ENCODE results near the gene MAGEA4.

Gene MAGEA4

DNA sequence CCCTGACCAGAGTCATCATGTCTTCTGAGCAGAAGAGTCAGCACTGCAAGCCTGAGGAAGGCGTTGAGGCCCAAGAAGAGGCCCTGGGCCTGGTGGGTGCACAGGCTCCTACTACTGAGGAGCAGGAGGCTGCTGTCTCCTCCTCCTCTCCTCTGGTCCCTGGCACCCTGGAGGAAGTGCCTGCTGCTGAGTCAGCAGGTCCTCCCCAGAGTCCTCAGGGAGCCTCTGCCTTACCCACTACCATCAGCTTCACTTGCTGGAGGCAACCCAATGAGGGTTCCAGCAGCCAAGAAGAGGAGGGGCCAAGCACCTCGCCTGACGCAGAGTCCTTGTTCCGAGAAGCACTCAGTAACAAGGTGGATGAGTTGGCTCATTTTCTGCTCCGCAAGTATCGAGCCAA is 11.0 kb downstream of the MAGEA4 start:
- no peaks in the 10 kb centered on the region for H3K36me3 ChIP-seq (ENCODE audit: control insufficient read depth, insufficient read depth, low read length)
- H3K27ac ChIP-seq (ENCODE audit: low read depth, low read length), result no peak overlapping the region
- H3K9ac ChIP-seq (ENCODE audit: low read length), result no peak overlapping the region
- no peak overlapping the region for H3K4me3 ChIP-seq (ENCODE audit: low read depth, low read length)
- peaks cover 5% of the 10 kb centered on the region for H3K4me1 ChIP-seq (ENCODE audit: control insufficient read depth, insufficient read depth, low read length)
- H3K9me3 ChIP-seq (ENCODE audit: control insufficient read depth, insufficient read depth, low read depth, low read length), result peaks cover 49% of the 10 kb centered on the region; the same call in 1 of the 2 replicates
- 0 out of 2 replicates have a peak, but pooled peaks cover 2% of the 10 kb centered on the region for H3K27me3 ChIP-seq (ENCODE audit: control insufficient read depth, insufficient read depth, low read length)

DNA sequence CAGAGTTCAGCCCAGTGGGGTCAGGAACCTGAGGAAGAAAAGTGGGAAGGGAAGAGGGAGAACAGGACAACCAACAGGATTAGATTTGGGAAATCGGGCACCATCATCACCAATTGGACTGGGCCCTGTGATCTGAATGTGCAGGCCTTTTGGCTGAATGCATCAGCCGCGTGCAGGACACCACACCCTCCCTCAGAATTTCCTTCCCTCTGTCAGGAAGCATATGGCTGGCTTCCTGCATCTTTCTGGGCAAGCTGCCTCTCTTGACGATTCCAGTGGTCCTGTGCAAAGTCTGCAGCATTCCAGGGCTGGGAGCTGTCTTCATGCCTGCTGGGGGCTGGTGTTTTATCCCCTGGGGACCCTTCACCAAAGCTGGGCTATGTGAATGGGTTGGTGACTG is 16.4 kb downstream of the MAGEA4 start:
- Histone ChIP-seq H3K36me3 (ENCODE audit: control insufficient read depth, insufficient read depth, low read length) (no peaks in the 10 kb centered on the region), H3K9ac (ENCODE audit: low read length) (no peak overlapping the region), H3K9me3 (ENCODE audit: control insufficient read depth, insufficient read depth, low read depth, low read length) (peaks cover 25% of the 10 kb centered on the region; the same call in 1 of the 2 replicates), H3K27ac (ENCODE audit: low read depth, low read length) (no peak overlapping the region), H3K4me3 (ENCODE audit: low read depth, low read length) (no peak overlapping the region), H3K4me1 (ENCODE audit: control insufficient read depth, insufficient read depth, low read length) (peaks cover 5% of the 10 kb centered on the region), H3K27me3 (ENCODE audit: control insufficient read depth, insufficient read depth, low read length) (0 out of 2 replicates have a peak, but pooled peaks cover 2% of the 10 kb centered on the region)

DNA sequence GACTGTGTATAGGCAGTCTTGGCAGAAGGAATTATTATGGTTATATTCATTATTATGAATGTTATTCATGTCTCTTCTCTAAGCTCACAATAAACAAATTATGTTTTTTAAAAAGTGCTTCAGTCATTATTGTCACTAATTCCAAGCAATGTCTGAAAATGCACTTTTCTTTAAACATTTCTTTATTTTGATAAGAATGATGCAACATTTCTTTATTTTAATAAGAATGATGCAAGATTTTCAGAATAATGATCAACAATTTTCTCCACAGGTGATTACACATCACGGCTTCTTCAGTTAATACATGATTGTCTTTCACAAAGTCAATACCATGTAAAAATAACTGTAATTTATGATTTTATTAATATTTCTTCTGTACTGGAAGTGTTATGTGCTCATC is 22.7 kb downstream of the MAGEA4 start:
- Histone ChIP-seq H3K4me3 (ENCODE audit: low read depth, low read length) (no peak overlapping the region), H3K9ac (ENCODE audit: low read length) (no peak overlapping the region), H3K27me3 (ENCODE audit: control insufficient read depth, insufficient read depth, low read length) (no peaks in the 10 kb centered on the region), H3K4me1 (ENCODE audit: control insufficient read depth, insufficient read depth, low read length) (no peaks in the 10 kb centered on the region), H3K9me3 (ENCODE audit: control insufficient read depth, insufficient read depth, low read depth, low read length) (peaks cover 3% of the 10 kb centered on the region; the same call in 1 of the 2 replicates), H3K27ac (ENCODE audit: low read depth, low read length) (no peak overlapping the region), H3K36me3 (ENCODE audit: control insufficient read depth, insufficient read depth, low read length) (no peaks in the 10 kb centered on the region)

DNA sequence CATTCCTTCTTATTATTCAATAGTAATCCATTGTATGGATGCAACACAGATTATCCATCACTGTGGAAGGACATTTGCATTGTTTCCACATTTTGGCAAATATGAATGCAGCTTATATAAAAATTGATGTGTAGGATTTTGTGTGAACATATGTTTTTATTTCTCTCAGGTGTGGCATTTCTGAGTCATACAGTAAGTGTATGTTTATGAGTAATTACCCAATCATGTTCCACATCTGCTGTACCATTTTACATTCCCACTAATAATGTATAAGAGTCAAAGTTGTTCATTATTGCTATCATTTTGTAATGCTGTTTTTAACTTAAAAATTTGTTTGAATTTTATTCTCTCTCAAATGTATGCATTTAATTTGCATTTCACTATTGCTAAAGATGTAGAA is 25.5 kb downstream of the MAGEA4 start:
- H3K36me3 ChIP-seq (ENCODE audit: control insufficient read depth, insufficient read depth, low read length), result no peaks in the 10 kb centered on the region
- H3K9ac ChIP-seq (ENCODE audit: low read length), result no peak overlapping the region
- H3K27ac ChIP-seq (ENCODE audit: low read depth, low read length), result no peak overlapping the region
- no peaks in the 10 kb centered on the region for H3K4me1 ChIP-seq (ENCODE audit: control insufficient read depth, insufficient read depth, low read length)
- H3K4me3 ChIP-seq (ENCODE audit: low read depth, low read length), result no peak overlapping the region
- H3K9me3 ChIP-seq (ENCODE audit: control insufficient read depth, insufficient read depth, low read depth, low read length), result peaks cover 2% of the 10 kb centered on the region; the same call in 1 of the 2 replicates
- no peaks in the 10 kb centered on the region for H3K27me3 ChIP-seq (ENCODE audit: control insufficient read depth, insufficient read depth, low read length)

DNA sequence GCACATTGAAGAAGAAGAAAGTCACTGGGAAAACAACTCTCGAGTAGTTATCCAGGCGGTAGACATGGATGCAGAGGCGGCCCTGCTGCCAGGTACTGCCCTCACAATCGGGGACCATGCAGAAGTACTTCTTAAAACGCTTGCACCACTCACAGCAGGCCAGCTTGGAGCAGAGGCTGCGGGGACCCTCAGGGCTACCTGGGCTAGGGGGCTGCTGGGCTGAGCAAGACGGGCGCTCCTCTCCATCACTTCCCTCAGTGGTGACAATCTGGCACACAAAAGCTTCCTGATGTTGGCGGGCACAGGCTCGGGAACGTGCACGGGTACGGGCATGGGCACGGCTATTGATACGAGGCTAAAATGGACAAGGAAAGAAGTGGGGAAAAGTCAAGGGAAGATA is 42.0 kb downstream of the MAGEA4 start:
- no peak overlapping the region for H3K27ac ChIP-seq (ENCODE audit: low read depth, low read length)
- no peaks in the 10 kb centered on the region; the same call in 1 of the 2 replicates for H3K27me3 ChIP-seq (ENCODE audit: control insufficient read depth, insufficient read depth, low read length)
- H3K9me3 ChIP-seq (ENCODE audit: control insufficient read depth, insufficient read depth, low read depth, low read length), result peaks cover 20% of the 10 kb centered on the region; the same call in 1 of the 2 replicates
- H3K9ac ChIP-seq (ENCODE audit: low read length), result no peak overlapping the region
- no peaks in the 10 kb centered on the region for H3K4me1 ChIP-seq (ENCODE audit: control insufficient read depth, insufficient read depth, low read length)
- no peak overlapping the region for H3K4me3 ChIP-seq (ENCODE audit: low read depth, low read length)
- H3K36me3 ChIP-seq (ENCODE audit: control insufficient read depth, insufficient read depth, low read length), result no peaks in the 10 kb centered on the region

DNA sequence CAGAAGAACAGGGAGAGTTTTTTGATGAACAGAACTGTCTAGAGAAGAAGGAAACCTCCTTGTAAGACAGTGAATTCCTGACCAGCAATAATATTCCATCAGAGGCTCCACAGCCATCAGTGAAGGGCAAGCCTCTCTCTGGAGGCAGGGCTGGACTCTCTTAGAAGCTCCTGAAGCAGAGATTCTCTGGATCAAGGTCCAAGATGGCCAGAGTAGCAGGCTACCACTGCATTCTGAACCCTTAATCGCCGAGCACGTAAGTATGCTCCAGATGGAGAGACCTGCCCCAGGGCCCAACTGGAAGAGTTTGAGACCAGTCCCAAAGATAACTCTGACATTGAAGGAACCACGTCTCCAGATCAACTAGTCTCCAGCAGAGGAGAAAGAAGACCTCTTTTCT is 45.4 kb downstream of the MAGEA4 start:
- no peak overlapping the region for H3K4me3 ChIP-seq (ENCODE audit: low read depth, low read length)
- H3K9ac ChIP-seq (ENCODE audit: low read length), result no peak overlapping the region
- H3K36me3 ChIP-seq (ENCODE audit: control insufficient read depth, insufficient read depth, low read length), result no peaks in the 10 kb centered on the region
- no peaks in the 10 kb centered on the region; the same call in 1 of the 2 replicates for H3K27me3 ChIP-seq (ENCODE audit: control insufficient read depth, insufficient read depth, low read length)
- H3K4me1 ChIP-seq (ENCODE audit: control insufficient read depth, insufficient read depth, low read length), result no peaks in the 10 kb centered on the region
- no peak overlapping the region for H3K27ac ChIP-seq (ENCODE audit: low read depth, low read length)
- H3K9me3 ChIP-seq (ENCODE audit: control insufficient read depth, insufficient read depth, low read depth, low read length), result peaks cover 35% of the 10 kb centered on the region; the same call in 1 of the 2 replicates

DNA sequence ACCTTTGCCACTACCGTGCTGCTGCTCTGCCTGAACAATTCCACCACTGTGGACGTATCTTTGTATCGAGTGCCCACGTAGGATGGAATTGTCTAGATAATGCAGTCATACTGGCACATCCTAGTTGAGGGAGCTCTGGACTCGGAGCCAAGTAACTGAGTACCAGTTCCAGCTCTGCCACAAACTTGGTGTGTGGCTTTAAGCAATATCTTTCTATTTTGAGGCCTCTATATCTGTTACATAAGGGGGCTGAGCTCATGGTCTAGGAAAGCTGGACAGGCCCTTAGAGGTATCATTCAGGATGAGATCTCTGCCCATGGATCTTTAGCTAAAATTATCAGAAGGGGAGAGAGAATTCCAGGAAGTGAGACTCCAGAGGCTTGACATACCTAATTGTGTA is 49.3 kb downstream of the MAGEA4 start:
- Histone ChIP-seq H3K36me3 (ENCODE audit: control insufficient read depth, insufficient read depth, low read length) (no peaks in the 10 kb centered on the region), H3K9ac (ENCODE audit: low read length) (no peak overlapping the region), H3K27me3 (ENCODE audit: control insufficient read depth, insufficient read depth, low read length) (no peaks in the 10 kb centered on the region), H3K4me3 (ENCODE audit: low read depth, low read length) (no peak overlapping the region), H3K27ac (ENCODE audit: low read depth, low read length) (no peak overlapping the region), H3K9me3 (ENCODE audit: control insufficient read depth, insufficient read depth, low read depth, low read length) (peaks cover 32% of the 10 kb centered on the region; the same call in 1 of the 2 replicates), H3K4me1 (ENCODE audit: control insufficient read depth, insufficient read depth, low read length) (no peaks in the 10 kb centered on the region)

DNA sequence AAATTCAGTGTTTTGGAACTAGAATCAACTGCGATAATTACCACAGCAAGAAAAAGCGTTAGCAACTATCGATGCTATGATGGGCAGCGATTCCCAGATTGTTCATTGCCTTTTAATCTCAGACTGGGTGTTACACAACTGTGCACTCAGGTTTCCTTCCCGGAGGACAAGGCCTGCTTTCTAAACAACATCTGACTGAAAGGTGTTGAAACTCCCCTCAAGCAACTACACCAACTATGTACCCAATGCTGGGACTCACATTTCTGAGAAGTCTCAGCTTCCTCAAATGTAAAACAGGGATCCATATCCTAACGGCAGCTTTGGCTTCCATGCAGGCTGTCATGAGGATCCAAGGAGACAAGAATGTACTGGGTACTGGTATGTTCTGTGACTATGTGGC is 53.5 kb downstream of the MAGEA4 start:
- peaks cover 27% of the 10 kb centered on the region; the same call in 1 of the 2 replicates for H3K9me3 ChIP-seq (ENCODE audit: control insufficient read depth, insufficient read depth, low read depth, low read length)
- H3K4me1 ChIP-seq (ENCODE audit: control insufficient read depth, insufficient read depth, low read length), result no peaks in the 10 kb centered on the region
- H3K36me3 ChIP-seq (ENCODE audit: control insufficient read depth, insufficient read depth, low read length), result no peaks in the 10 kb centered on the region
- H3K4me3 ChIP-seq (ENCODE audit: low read depth, low read length), result no peak overlapping the region
- no peak overlapping the region for H3K9ac ChIP-seq (ENCODE audit: low read length)
- no peak overlapping the region for H3K27ac ChIP-seq (ENCODE audit: low read depth, low read length)
- no peaks in the 10 kb centered on the region for H3K27me3 ChIP-seq (ENCODE audit: control insufficient read depth, insufficient read depth, low read length)

DNA sequence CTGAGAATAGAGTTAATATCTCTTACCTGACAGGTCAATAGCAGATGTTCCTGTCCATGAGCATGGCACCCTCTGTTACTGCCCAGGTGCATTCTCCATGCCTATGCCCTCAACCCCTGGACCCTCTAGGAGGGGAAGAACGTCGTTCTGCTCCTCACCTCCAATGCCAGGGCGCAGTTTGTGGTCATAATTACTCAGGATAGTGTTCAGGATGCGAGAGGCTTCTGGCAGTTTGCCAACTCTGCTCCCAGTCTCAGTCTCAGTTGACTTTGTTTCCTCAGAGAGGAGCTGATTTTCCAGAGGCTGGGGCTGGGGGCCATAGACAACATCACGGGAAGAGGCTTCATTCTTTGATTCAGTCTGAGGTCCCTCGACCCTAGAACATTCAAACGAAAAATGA is 57.3 kb downstream of the MAGEA4 start:
- peaks cover 18% of the 10 kb centered on the region; the same call in 1 of the 2 replicates for H3K9me3 ChIP-seq (ENCODE audit: control insufficient read depth, insufficient read depth, low read depth, low read length)
- H3K27me3 ChIP-seq (ENCODE audit: control insufficient read depth, insufficient read depth, low read length), result peaks cover 23% of the 10 kb centered on the region
- H3K4me1 ChIP-seq (ENCODE audit: control insufficient read depth, insufficient read depth, low read length), result peaks cover 19% of the 10 kb centered on the region
- H3K9ac ChIP-seq (ENCODE audit: low read length), result no peak overlapping the region
- H3K27ac ChIP-seq (ENCODE audit: low read depth, low read length), result no peak overlapping the region
- no peak overlapping the region for H3K4me3 ChIP-seq (ENCODE audit: low read depth, low read length)
- no peaks in the 10 kb centered on the region for H3K36me3 ChIP-seq (ENCODE audit: control insufficient read depth, insufficient read depth, low read length)

DNA sequence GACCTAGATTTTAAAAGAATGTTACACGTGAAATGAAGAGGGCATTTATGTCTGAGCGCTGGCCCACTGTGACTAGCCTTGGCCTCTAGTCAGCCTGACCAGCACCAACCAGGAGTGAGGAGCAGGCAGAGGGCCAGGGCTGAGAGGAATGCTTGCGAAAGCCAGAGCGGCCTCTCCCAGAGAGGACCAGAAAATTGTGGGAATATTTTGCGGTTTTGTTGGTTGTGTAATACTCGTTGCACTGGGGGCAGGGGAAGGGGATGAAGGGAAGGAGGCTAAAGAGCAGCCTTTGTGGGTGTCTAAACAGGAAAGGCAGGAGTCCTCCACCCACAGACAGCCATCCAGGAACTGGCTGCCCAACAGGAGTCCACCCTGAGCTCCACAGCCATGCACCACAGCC is 58.0 kb downstream of the MAGEA4 start:
- Histone ChIP-seq H3K4me1 (ENCODE audit: control insufficient read depth, insufficient read depth, low read length) (peaks cover 19% of the 10 kb centered on the region), H3K9ac (ENCODE audit: low read length) (no peak overlapping the region), H3K36me3 (ENCODE audit: control insufficient read depth, insufficient read depth, low read length) (no peaks in the 10 kb centered on the region), H3K27ac (ENCODE audit: low read depth, low read length) (no peak overlapping the region), H3K4me3 (ENCODE audit: low read depth, low read length) (no peak overlapping the region), H3K27me3 (ENCODE audit: control insufficient read depth, insufficient read depth, low read length) (peaks cover 29% of the 10 kb centered on the region), H3K9me3 (ENCODE audit: control insufficient read depth, insufficient read depth, low read depth, low read length) (peaks cover 18% of the 10 kb centered on the region; the same call in 1 of the 2 replicates)

DNA sequence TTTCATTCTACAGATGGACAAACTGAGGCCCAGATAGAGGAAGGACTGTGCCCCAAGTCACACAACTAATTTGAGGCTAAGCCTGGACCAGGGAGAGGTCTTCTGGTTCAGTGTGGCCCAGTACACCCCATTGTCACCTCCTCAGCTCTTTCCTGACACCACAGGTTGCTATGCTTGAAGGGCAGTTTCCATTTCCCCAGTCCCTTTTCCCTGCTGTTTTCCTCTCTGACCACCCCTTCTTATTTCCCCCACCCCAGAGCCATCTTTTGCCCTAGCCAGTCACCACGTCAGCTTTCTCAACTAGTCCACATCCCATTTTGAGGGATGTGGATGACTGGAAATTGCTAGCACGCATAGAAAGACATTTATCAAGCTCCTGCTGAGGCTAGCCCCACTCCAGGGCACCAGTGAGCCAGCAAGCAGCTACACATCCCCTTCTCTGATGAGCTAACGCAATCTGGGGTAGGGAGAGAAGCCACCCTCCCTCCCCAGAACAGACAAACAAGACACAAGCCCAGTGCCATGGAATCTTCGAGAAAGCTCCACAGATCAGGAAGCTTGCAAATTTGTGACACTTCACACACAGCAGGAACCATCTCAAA is 60.5 kb downstream of the MAGEA4 start:
- Histone ChIP-seq H3K9ac (ENCODE audit: low read length) (no peak overlapping the region), H3K9me3 (ENCODE audit: control insufficient read depth, insufficient read depth, low read depth, low read length) (peaks cover 10% of the 10 kb centered on the region; the same call in 1 of the 2 replicates), H3K36me3 (ENCODE audit: control insufficient read depth, insufficient read depth, low read length) (no peaks in the 10 kb centered on the region), H3K27me3 (ENCODE audit: control insufficient read depth, insufficient read depth, low read length) (peaks cover 51% of the 10 kb centered on the region), H3K27ac (ENCODE audit: low read depth, low read length) (no peak overlapping the region), H3K4me3 (ENCODE audit: low read depth, low read length) (0 out of 2 replicates have a peak overlapping the region, but pooled peaks have one; percentile 53), H3K4me1 (ENCODE audit: control insufficient read depth, insufficient read depth, low read length) (peaks cover 19% of the 10 kb centered on the region)
